H1 (cell line): Measurements from ENCODE around the gene ANKUB1. TPM values are rescaled to one million over a fixed set of nuclear protein-coding genes. Genes with fewer than 3 reads are reported as not detected.

Experiments used
- CTCF ChIA-PET: fragments of 300-600 bp; sonication (Branson Sonifier 250); formaldehyde crosslinking; loops from one replicate; lab custom pipeline; 2021; ENCODE audit not compliant: partially characterized antibody; lab: Charles Lee
- POLR2A ChIA-PET: fragments of 300-600 bp; sonication (Branson Sonifier 250); formaldehyde crosslinking; loops from one replicate; lab custom pipeline; 2021; ENCODE audit warnings: inconsistent platforms; ENCODE audit not compliant: partially characterized antibody; lab: Charles Lee
- DNase-seq, 2 experiments: peaks; one replicate each; pipeline versions ENCODE4 v3.0.0 to v3.0.0-alpha.2; 2010 to 2022; ENCODE audit warnings: low spot score in 2 of 2, low read depth in 1 of 2, mixed read lengths in 1 of 2
- FAIRE-seq: peaks from 2 replicates; lab custom pipeline; 2011; peaks lifted over from hg19 to GRCh38; lab: Jason Lieb, UNC
- H2AFZ ChIP-seq: 2 replicates; pipeline ENCODE4 v1.8.1; 2012; ENCODE audit warnings: low read length, inconsistent platforms
- H2AK5ac ChIP-seq: 2 replicates; pipeline ENCODE4 v1.6.1; 2013; ENCODE audit warnings: low read depth, low read length
- H2BK120ac ChIP-seq: replicated peaks from 2 replicates; pipeline ENCODE3; 2013; ENCODE audit warnings: low read depth, low read length, inconsistent platforms
- H2BK12ac ChIP-seq: 2 replicates; pipeline ENCODE4 v1.6.1; 2013; ENCODE audit warnings: low read depth, low read length
- H2BK15ac ChIP-seq: 2 replicates; pipeline ENCODE4 v1.6.1; 2013; ENCODE audit warnings: low read length
- H2BK20ac ChIP-seq: 2 replicates; pipeline ENCODE4 v1.6.1; 2013; ENCODE audit warnings: low read length
- H2BK5ac ChIP-seq: 2 replicates; pipeline ENCODE4 v1.6.1; 2013; ENCODE audit warnings: low read depth, low read length
- H3K14ac ChIP-seq: 2 replicates; pipeline ENCODE4 v1.6.1; 2013; ENCODE audit warnings: inconsistent platforms; ENCODE audit not compliant: insufficient read length
- H3K18ac ChIP-seq: 2 replicates; pipeline ENCODE4 v1.6.1; 2013; ENCODE audit warnings: low read length; ENCODE audit errors: extremely low read depth
- H3K23ac ChIP-seq: 2 replicates; pipeline ENCODE4 v1.6.1; 2013; ENCODE audit warnings: inconsistent platforms; ENCODE audit not compliant: insufficient read length
- H3K23me2 ChIP-seq: 2 replicates; pipeline ENCODE4 v1.6.1; 2013; ENCODE audit warnings: low read depth, low read length
- H3K27ac ChIP-seq: 2 replicates; pipeline ENCODE4 v1.6.1; 2011; ENCODE audit warnings: low read depth, low read length, inconsistent platforms
- H3K27me3 ChIP-seq, 4 experiments: replicated peaks in 1 of 4; 1 replicate in 1 of 4; 2 replicates in 3 of 4; pipeline versions ENCODE4 v1.6.1 to v1.8.1; 2011 to 2013; ENCODE audit warnings: low read length in 3 of 4, mild to moderate bottlenecking in 3 of 4, inconsistent platforms in 2 of 4, mixed read lengths in 2 of 4, moderate library complexity in 1 of 4; ENCODE audit not compliant: control insufficient read depth in 3 of 4, insufficient read depth in 3 of 4; ENCODE audit errors: extremely low read depth in 1 of 4
- H3K36me3 ChIP-seq, 4 experiments: 2 replicates each; pipeline versions ENCODE4 v1.6.1 to v1.8.1; 2011 to 2013; ENCODE audit warnings: mild to moderate bottlenecking in 4 of 4, low read length in 3 of 4, moderate library complexity in 2 of 4, control low read depth in 1 of 4, inconsistent platforms in 1 of 4; ENCODE audit not compliant: insufficient read depth in 4 of 4, control insufficient read depth in 2 of 4
- H3K4ac ChIP-seq: replicated peaks from 2 replicates; pipeline ENCODE3; 2013; ENCODE audit warnings: low read length, low read depth, mixed read lengths, inconsistent platforms; ENCODE audit not compliant: insufficient read length
- H3K4me1 ChIP-seq, 4 experiments: replicated peaks in 1 of 4; 1 replicate in 1 of 4; 2 replicates in 3 of 4; pipeline versions ENCODE4 v1.6.1 to v1.8.1; 2011 to 2013; ENCODE audit warnings: low read length in 3 of 4, inconsistent platforms in 2 of 4, mixed read lengths in 1 of 4; ENCODE audit not compliant: insufficient read depth in 4 of 4, control insufficient read depth in 3 of 4
- H3K4me2 ChIP-seq, 2 experiments: 2 replicates each; pipeline versions ENCODE4 v1.6.1 to v1.8.1; 2011 to 2013; ENCODE audit warnings: low read depth in 2 of 2, low read length in 2 of 2, control low read depth in 1 of 2, inconsistent platforms in 1 of 2, mild to moderate bottlenecking in 1 of 2; ENCODE audit not compliant: insufficient read depth in 1 of 2
- H3K4me3 ChIP-seq, 4 experiments: fragments of 200-600, 300-600 bp in 1 of 4; sonication (generic), shearing (Covaris generic), sonication (Bioruptor Twin) in 1 of 4; 2 replicates each; pipeline versions ENCODE4 v1.5.1 to v1.8.1; 2011 to 2016; ENCODE audit warnings: low read length in 4 of 4, low read depth in 3 of 4, control low read depth in 2 of 4, inconsistent platforms in 2 of 4, mild to moderate bottlenecking in 2 of 4, mixed read lengths in 1 of 4, moderate library complexity in 1 of 4; ENCODE audit not compliant: insufficient read depth in 2 of 4; ENCODE audit errors: extremely low read depth in 1 of 4
- H3K56ac ChIP-seq: replicated peaks from 2 replicates; pipeline ENCODE3; 2013; ENCODE audit warnings: low read depth, mild to moderate bottlenecking, mixed read lengths, low read length, inconsistent platforms; ENCODE audit not compliant: insufficient read length
- H3K79me1 ChIP-seq: 2 replicates; pipeline ENCODE4 v1.6.1; 2013; ENCODE audit warnings: low read depth, low read length, control low read depth
- H3K79me2 ChIP-seq, 2 experiments: 2 replicates each; pipeline versions ENCODE4 v1.6.1 to v1.8.1; 2012 to 2013; ENCODE audit warnings: low read length in 2 of 2, mild to moderate bottlenecking in 2 of 2, inconsistent platforms in 1 of 2; ENCODE audit not compliant: insufficient read depth in 2 of 2, control insufficient read depth in 1 of 2
- H3K9ac ChIP-seq, 4 experiments: replicated peaks in 1 of 4; 1 replicate in 1 of 4; 2 replicates in 3 of 4; pipeline versions ENCODE4 v1.6.1 to v1.8.1; 2011 to 2013; ENCODE audit warnings: low read depth in 3 of 4, low read length in 3 of 4, control low read depth in 2 of 4, mild to moderate bottlenecking in 2 of 4, moderate library complexity in 2 of 4, inconsistent platforms in 1 of 4; ENCODE audit errors: extremely low read depth in 1 of 4
- H3K9me3 ChIP-seq, 2 experiments: 2 replicates each; pipeline versions ENCODE4 v1.6.1 to v1.8.1; 2012 to 2013; ENCODE audit warnings: mild to moderate bottlenecking in 2 of 2, moderate library complexity in 2 of 2, control low read depth in 1 of 2, inconsistent platforms in 1 of 2, low read depth in 1 of 2, low read length in 1 of 2, mixed read lengths in 1 of 2; ENCODE audit not compliant: insufficient read depth in 2 of 2
- H4K20me1 ChIP-seq, 2 experiments: replicated peaks in 1 of 2; 2 replicates each; pipeline versions ENCODE3 to v1.8.1; 2011 to 2013; ENCODE audit warnings: inconsistent platforms in 2 of 2, low read length in 2 of 2, mild to moderate bottlenecking in 1 of 2; ENCODE audit not compliant: insufficient read depth in 2 of 2, control insufficient read depth in 1 of 2
- H4K5ac ChIP-seq: 2 replicates; pipeline ENCODE4 v1.6.1; 2013; ENCODE audit warnings: low read length, low read depth, mixed read lengths, inconsistent platforms; ENCODE audit not compliant: insufficient read length
- H4K8ac ChIP-seq: 2 replicates; pipeline ENCODE4 v1.8.0; 2013; ENCODE audit warnings: mild to moderate bottlenecking, moderate library complexity, low read length, inconsistent platforms; ENCODE audit not compliant: insufficient read depth; ENCODE audit errors: extremely low read depth
- H4K91ac ChIP-seq: replicated peaks from 2 replicates; pipeline ENCODE3; 2013; ENCODE audit warnings: low read length, mixed read lengths, inconsistent platforms; ENCODE audit not compliant: insufficient read length
- ATF3 ChIP-seq: IDR thresholded peaks from 2 replicates; pipeline ENCODE4 v1.6.1; 2011; ENCODE audit warnings: low read depth, mild to moderate bottlenecking, low read length; ENCODE audit not compliant: insufficient read depth
- BRCA1 ChIP-seq: IDR thresholded peaks from 2 replicates; pipeline ENCODE4 v1.6.1; 2012; ENCODE audit warnings: low read depth, low read length, improper control_type of control experiment
- EZH2 ChIP-seq: fragments of 200-600 bp; sonication (generic); IDR thresholded peaks from 2 replicates; pipeline ENCODE4 v1.7.1; 2012; ENCODE audit warnings: low read depth, mild to moderate bottlenecking, moderate library complexity, low read length, inconsistent platforms; ENCODE audit not compliant: severe bottlenecking
- GABPA ChIP-seq: IDR thresholded peaks from 2 replicates; pipeline ENCODE4 v1.6.1; 2011; ENCODE audit warnings: mild to moderate bottlenecking, low read length, moderate library complexity, borderline replicate concordance; ENCODE audit not compliant: insufficient read depth
- MAX ChIP-seq: IDR thresholded peaks from 2 replicates; pipeline ENCODE4 v1.6.1; 2012; ENCODE audit warnings: inconsistent platforms
- TCF12 ChIP-seq: IDR thresholded peaks from 2 replicates; pipeline ENCODE4 v1.6.1; 2011; ENCODE audit warnings: low read depth, mild to moderate bottlenecking, low read length
- TEAD4 ChIP-seq: IDR thresholded peaks from 2 replicates; pipeline ENCODE4 v1.6.1; 2012; ENCODE audit warnings: low read depth, low read length, inconsistent platforms, mixed read lengths
- WGBS, 2 experiments: shearing (Covaris generic) in 1 of 2; methylation state at CpG; one replicate each; pipeline versions ENCODE4 v1.1.6 to v1.1.7; 2013 to 2015; ENCODE audit warnings: low lambda C conversion rate in 2 of 2, mixed read lengths in 2 of 2, inconsistent platforms in 1 of 2, low coverage in 1 of 2, missing lambda C conversion rate in 1 of 2; ENCODE audit not compliant: insufficient replicate concordance in 2 of 2, insufficient coverage in 1 of 2, insufficient read length in 1 of 2; ENCODE audit errors: extremely low coverage in 1 of 2, missing lambda C conversion rate in 1 of 2; 5-methylcytosine and 5-hydroxymethylcytosine counted together
- polyA plus RNA-seq, 7 experiments: library from polyadenylated mRNA; depleted of rRNA in 3 of 7; stranded (reverse) in 5 of 7; unstranded in 2 of 7; fragments of >200 nt in 5 of 7; fragments of 200-250 nt in 2 of 7; gene quantifications; 1 replicate in 5 of 7; 2 replicates in 1 of 7; 4 replicates in 1 of 7; pipeline versions ENCODE4 v1.2.1 to v1.2.3, GENCODE V29; 2011 to 2013; ENCODE audit warnings: missing spikeins in 2 of 7, mixed read lengths in 2 of 7
- total RNA-seq: library from RNA; stranded (reverse); fragmentation: NEBNext Ultra II Directional; extraction: Animal tissue kit (Norgen Biotek cat#: 25700); gene quantifications from 2 replicates; pipeline ENCODE4 v1.2.1, GENCODE V29; 2021

Gene ANKUB1
- total and polyA plus RNA-seq, 2 of the 8 experiments (the other 6 are each of a cell fraction or from before 2014, with no cell fraction given), result not detected

- Histone ChIP-seq H3K9ac (no peak overlapping the region), H3K79me1 (no peaks in the 10 kb centered on the region), H3K79me2 (no peaks in the 10 kb centered on the region), H3K18ac (no peak overlapping the region), H3K9me3 (no peaks in the 10 kb centered on the region), H4K5ac (no peak overlapping the region), H2AFZ (no peak overlapping the region), H4K20me1 (no peaks in the 10 kb centered on the region), H3K4me1 (no peaks in the 10 kb centered on the region), H4K91ac (no peak overlapping the region), H3K23ac (no peak overlapping the region), H4K8ac (no peak overlapping the region), H2AK5ac (no peak overlapping the region), H3K36me3 (no peaks in the 10 kb centered on the region), H3K56ac (no peak overlapping the region), H3K27me3 (no peaks in the 10 kb centered on the region), H3K27ac (no peak overlapping the region), H2BK120ac (no peak overlapping the region), H2BK12ac (no peak overlapping the region), H3K14ac (no peak overlapping the region), H2BK20ac (no peak overlapping the region), H3K4ac (no peak overlapping the region)
- ChIA-PET POLR2A (no interaction called here), CTCF (interaction anchor here (0.6 to 3.6 kb wide), 3 partner anchors 24 to 336 kb away, joined by 7 to 103 read pairs (median 12); no protein-coding TSS in a partner anchor)
- WGBS, 2 experiments, result 91% methylated on average over 2 of the region's 2 CpGs; no CpG with 5 or more reads in 1 of the 2 experiments
- DNase-seq (no peak), FAIRE-seq (no peak)
- TF ChIP-seq MAX, result no peak
- TF ChIP-seq TEAD4, result no peak
- no peak for TF ChIP-seq ATF3
- TF ChIP-seq BRCA1, result no peak
- no peak for TF ChIP-seq GABPA
- TF ChIP-seq TCF12, result no peak
- no peak for TF ChIP-seq EZH2
- TF ChIP-seq, all 59 proteins: peak for 0
- Histone ChIP-seq H2BK15ac (no peak overlapping the region), H3K4me3 (no peak overlapping the region), H2BK5ac (no peak overlapping the region), H3K4me2 (no peak overlapping the region), H3K23me2 (no peaks in the 10 kb centered on the region)
Measured at GRCh38 chr3:149806171-149806778, 13.9 kb upstream of the ANKUB1 start.
